ENCODE data around the gene DNAJC7.
"Not testable (repeated sequence)": the region's sequence is repeated elsewhere in the genome, so short reads cannot be mapped to it uniquely, and the experiment has no call there.

Gene DNAJC7

DNA sequence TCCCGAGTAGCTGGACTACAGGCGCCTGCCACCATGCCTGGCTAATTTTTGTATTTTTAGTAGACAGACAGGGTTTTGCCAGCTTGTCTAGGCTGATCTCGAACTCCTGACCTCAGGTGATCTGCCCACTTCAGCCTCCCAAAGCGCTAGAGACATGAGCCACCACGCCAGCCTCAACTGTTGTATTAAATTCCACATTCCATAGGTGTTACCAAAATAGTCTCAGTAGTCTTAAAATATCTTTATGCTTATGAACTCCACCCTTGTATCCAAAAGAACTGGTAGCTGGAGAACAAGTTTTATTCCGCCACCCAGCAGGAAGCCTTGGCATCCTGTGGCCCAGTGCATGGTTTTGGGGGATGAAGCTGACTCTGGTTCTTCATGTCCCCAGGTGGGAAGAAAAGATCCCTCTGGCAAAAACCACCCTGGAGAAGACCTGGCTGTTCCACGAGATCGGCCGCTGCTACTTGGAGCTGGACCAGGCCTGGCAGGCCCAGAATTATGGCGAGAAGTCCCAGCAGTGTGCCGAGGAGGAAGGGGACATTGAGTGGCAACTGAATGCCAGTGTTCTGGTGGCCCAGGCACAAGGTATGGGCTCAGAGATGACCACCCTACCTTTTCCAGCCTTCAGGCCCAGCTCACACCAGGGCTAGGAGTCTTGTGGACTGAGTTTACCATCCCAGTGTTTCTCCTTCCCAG lies 68.3 kb downstream of the DNAJC7 start:
- no peak for DNase-seq

- DNase-seq, result no peak
Observed at GRCh38 chr17:41944943-41945342, 72.3 kb downstream of the DNAJC7 start.

GRCh38 chr17:41943492-41943891 lies 73.7 kb downstream of the DNAJC7 start:
- DNase-seq, result no peak

GRCh38 chr17:41942626-41943373 lies 74.4 kb downstream of the DNAJC7 start:
- DNase-seq, result no peak

GRCh38 chr17:41941168-41941567 lies 76.1 kb downstream of the DNAJC7 start:
- DNase-seq, result no peak

GRCh38 chr17:41939693-41940090 lies 77.5 kb downstream of the DNAJC7 start:
- no peak for DNase-seq

DNA sequence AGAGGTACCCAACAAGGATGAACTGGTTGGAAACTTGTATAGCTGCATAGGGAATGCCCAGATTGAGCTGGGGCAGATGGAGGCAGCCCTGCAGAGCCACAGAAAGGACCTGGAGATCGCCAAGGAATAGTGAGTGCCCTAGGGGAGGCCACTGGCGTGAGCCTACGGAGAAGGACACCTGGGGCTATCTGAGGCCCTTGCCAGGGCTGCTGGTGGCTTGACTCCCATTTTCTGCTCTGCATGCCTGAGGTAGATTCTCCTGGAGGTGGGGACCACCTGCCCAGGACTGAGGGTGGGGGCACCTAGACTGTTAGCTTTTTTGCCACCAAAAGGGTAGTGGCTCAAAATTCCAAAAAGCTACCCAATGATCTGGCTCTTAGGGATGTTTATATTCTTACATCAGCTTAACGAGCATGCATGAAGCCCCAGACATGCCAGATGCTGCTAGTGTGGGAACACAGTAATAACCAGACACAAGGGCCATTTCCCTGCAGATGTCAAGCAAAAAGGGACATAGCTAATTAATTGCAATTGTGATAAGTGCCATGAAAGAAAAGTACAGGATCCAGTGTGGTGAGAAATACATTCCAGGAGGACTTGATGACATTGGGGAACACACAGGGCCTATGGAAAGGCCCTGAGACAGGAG lies 78.1 kb downstream of the DNAJC7 start:
- DNase-seq, result no peak

GRCh38 chr17:41937970-41938954 lies 79.0 kb downstream of the DNAJC7 start:
- DNase-seq, result no peak

DNA sequence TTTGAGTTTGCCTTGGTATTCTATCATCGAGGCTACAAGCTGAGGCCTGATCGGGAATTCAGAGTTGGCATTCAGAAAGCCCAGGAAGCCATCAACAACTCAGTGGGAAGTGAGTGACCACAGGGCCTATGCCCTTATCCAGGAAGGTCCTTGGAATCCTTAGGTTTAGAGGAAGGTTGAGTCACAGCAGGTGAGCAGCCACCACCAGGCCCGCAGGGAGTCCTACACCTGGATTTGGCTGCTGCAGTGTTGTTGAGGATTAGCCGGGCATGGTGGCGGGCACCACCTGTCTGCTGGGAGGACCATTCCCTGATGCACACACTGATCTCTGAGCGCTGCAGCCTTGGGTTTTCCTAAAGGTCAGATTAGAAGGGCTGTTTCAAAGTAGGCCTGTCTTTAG lies 81.6 kb downstream of the DNAJC7 start:
- DNase-seq, result no peak

DNA sequence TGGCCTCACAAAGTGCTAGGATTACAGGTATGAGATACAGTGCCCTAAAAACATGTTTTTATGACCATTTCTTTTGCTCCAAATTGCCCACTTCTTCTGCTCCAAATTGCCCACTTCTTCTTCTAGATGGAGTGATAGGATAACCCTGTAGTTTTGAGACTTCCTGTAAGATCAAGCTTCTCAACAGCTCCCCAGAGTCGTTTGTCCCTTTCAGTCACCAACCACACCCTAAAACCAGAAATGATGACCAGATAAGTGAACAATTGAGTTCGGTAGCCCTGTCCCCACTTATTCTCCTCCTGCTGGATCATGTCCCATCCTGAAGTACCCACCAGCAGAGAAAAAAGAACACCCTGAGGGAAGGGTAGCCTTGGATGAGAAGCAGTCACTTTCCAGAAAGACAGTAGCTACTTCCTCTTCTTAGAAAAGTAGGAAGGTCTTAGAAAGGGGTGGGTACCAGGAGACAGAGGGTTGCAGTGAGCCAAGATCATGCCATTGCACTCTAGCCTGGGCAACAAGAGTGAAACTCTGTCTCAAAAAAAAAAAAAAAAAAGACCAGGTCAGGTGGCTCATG lies 84.3 kb downstream of the DNAJC7 start:
- DNase-seq, result no peak

GRCh38 chr17:41931715-41932114 lies 85.5 kb downstream of the DNAJC7 start:
- not testable (repeated sequence) for DNase-seq

DNA sequence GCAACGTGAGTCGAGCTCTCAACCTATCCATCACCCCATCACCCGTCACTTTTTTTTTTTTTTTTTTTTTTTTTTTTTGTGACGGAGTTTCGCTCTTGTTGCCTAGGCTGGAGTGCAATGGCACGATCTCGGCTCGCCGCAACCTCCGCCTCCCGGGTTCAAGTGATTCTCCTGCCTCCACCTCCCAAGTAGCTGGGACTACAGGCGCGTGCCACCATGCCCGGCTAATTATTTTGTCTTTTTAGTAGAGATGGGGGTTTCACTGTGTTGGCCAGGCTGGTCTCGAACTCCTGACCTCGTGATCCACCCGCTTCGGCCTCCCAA lies 86.4 kb downstream of the DNAJC7 start:
- not testable (repeated sequence) for DNase-seq

DNA sequence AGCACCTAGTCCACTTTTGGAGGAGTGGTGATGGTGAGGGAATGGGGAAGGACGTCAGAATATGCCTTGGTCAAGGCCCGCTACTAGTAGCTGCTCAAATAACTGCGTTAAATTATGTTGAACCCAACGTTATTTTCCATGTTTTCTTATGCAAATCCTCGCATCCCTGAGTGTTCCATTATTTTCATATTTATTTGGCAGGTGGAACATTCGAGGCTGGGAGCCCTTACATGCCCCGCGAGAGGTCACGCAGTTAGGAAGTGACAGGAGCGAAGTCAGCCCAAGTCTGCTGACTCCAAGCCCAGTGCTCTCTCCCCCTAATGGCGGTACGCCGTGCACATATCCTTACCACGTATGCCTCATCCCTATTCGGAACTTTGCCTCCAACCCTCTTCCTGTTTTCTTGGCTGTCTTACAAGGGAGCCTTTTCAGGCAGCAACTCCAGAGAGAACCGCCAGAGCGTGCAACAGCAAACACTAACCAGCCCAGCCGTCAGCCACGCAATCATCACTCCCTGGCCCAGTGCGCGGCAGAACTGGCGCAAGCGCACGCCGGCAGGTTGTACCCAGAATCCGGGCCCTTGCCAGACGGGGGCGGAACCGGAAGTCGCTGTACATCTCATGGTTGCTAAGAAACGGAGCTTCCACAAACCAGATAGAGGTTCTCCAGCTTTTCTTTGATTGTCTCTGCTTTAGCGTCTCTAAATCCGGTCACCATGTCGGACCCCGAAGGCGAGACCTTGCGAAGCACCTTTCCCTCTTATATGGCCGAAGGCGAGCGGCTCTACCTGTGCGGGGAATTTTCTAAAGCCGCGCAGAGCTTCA lies 87.0 kb downstream of the DNAJC7 start, which contains the start of gene ODAD4:
Gene ODAD4 (plus strand): TSS at position 609 of the 824 bp plus-strand sequence. CDS start 107 bp downstream, at position 716.
- DNase-seq, result peak; percentile 93

- DNase-seq, result no peak
Observed at GRCh38 chr17:41928693-41929251, 88.5 kb downstream of the DNAJC7 start.

Measured in activated effector memory CD4-positive, alpha-beta T cell treated with Interleukin-2 at 50 U/mL for 16 hours (primary cell).